AG04450 (cell line): Measurements from ENCODE around the gene ZNF844. TPM values are rescaled to one million over a fixed set of nuclear protein-coding genes. Genes with fewer than 3 reads are reported as not detected.
"Not testable (repeated sequence)": the region's sequence is repeated elsewhere in the genome, so short reads cannot be mapped to it uniquely, and the experiment has no call there.

Experiments used
- CTCF ChIA-PET: fragments of 300-600, 350-600 bp; formaldehyde crosslinking; extraction: SDS; loops from one replicate; lab custom pipeline; 2022; ENCODE audit warnings: antibody characterized with exemption, inconsistent platforms; lab: Charles Lee
- POLR2A ChIA-PET: fragments of 350-600 bp; formaldehyde crosslinking; extraction: SDS; loops from one replicate; lab custom pipeline; 2021; ENCODE audit warnings: antibody characterized with exemption, inconsistent platforms; lab: Yijun Ruan, JAX
- DNase-seq: peaks from one replicate; pipeline ENCODE4 v3.0.0-alpha.2; 2011; ENCODE audit warnings: low read depth, low spot score
- H3K27ac ChIP-seq: one replicate; pipeline ENCODE4 v1.5.1; 2012; ENCODE audit warnings: low read depth, low read length, control low read depth
- H3K27me3 ChIP-seq: one replicate; pipeline ENCODE4 v1.6.0; 2012; ENCODE audit warnings: low read length; ENCODE audit not compliant: control insufficient read depth, insufficient read depth
- H3K4me3 ChIP-seq: 2 replicates; pipeline ENCODE4 v1.5.1; 2011; ENCODE audit warnings: mild to moderate bottlenecking, low read depth, low read length, control low read depth
- H3K9me3 ChIP-seq: 2 replicates; pipeline ENCODE4 v1.5.1; 2012; ENCODE audit warnings: low read length; ENCODE audit not compliant: control insufficient read depth, insufficient read depth
- CTCF ChIP-seq: IDR thresholded peaks from 2 replicates; pipeline ENCODE4 v1.5.1; 2011; ENCODE audit warnings: low read depth, low read length, control low read depth, inconsistent platforms
- polyA plus RNA-seq: library from polyadenylated mRNA; depleted of rRNA; stranded (reverse); fragments of >200 nt; gene quantifications from 2 replicates; pipeline ENCODE4 v1.2.3, GENCODE V29; 2011

The ZNF844 gene
- polyA plus RNA-seq, 1 experiment = 6.9 TPM

GRCh38 chr19:12075538-12076139, 11.1 kb downstream of the ZNF844 start:
- H3K9me3 ChIP-seq = peaks cover 72% of the 10 kb centered on the region
- no peak for DNase-seq

GRCh38 chr19:12076331-12076730, 11.8 kb downstream of the ZNF844 start:
- DNase-seq, H3K27ac ChIP-seq, H3K4me3 ChIP-seq, H3K27me3 ChIP-seq, CTCF ChIA-PET, POLR2A ChIA-PET: not testable (repeated sequence)
- H3K9me3 ChIP-seq = peaks cover 75% of the 10 kb centered on the region

More at GRCh38 chr19:12075538-12076139, 11.1 kb downstream of the ZNF844 start:
- Histone ChIP-seq H3K27ac (no peak overlapping the region), H3K4me3 (no peak overlapping the region), H3K27me3 (no peaks in the 10 kb centered on the region)
- POLR2A ChIA-PET = no interaction called here
- no peak for TF ChIP-seq CTCF
- CTCF ChIA-PET = no interaction called here

GRCh38 chr19:12077375-12077774, 12.8 kb downstream of the ZNF844 start:
- no peak for TF ChIP-seq CTCF
- Histone ChIP-seq H3K27ac (no peak overlapping the region), H3K27me3 (no peaks in the 10 kb centered on the region), H3K9me3 (peaks cover 78% of the 10 kb centered on the region), H3K4me3 (no peak overlapping the region)
- no peak for DNase-seq
- ChIA-PET POLR2A (no interaction called here), CTCF (no interaction called here)

GRCh38 chr19:12083336-12083735, 18.8 kb downstream of the ZNF844 start:
- peaks cover 53% of the 10 kb centered on the region for H3K9me3 ChIP-seq
- CTCF ChIA-PET, H3K27ac ChIP-seq, DNase-seq, POLR2A ChIA-PET, H3K27me3 ChIP-seq, H3K4me3 ChIP-seq: not testable (repeated sequence)

GRCh38 chr19:12085074-12085818, 20.7 kb downstream of the ZNF844 start:
- no peak for DNase-seq

More at GRCh38 chr19:12085074-12085818, 20.7 kb downstream of the ZNF844 start:
- peaks cover 35% of the 10 kb centered on the region for H3K9me3 ChIP-seq
- ChIA-PET POLR2A (no interaction called here), CTCF (interaction anchor here (0.6 kb wide), 1 partner anchor 26 kb away, joined by 3 read pairs; no protein-coding TSS in a partner anchor)
- no peak for TF ChIP-seq CTCF
- no peak overlapping the region for H3K27ac ChIP-seq
- H3K4me3 ChIP-seq = no peak overlapping the region
- no peaks in the 10 kb centered on the region for H3K27me3 ChIP-seq
